GM18517 (cell line): ENCODE results near the gene MVK.

Experiments
- ATAC-seq: cut with Tn5 transposase; IDR thresholded peaks from one replicate; pipeline ENCODE4 v1.9.1; 2021; ENCODE audit warnings: mild to moderate bottlenecking, moderate library complexity; ENCODE audit not compliant: unreplicated experiment

MVK gene

GRCh38 chr12:109573029-109573913, at the start of gene MVK, which contains the start of gene MMAB:
Gene MVK, plus strand, starts transcription at chr12:109573794. Its CDS starts 1,029 bp downstream, at chr12:109574823.
Gene MMAB, minus strand, starts transcription at chr12:109573504. Its CDS starts 24 bp downstream, at chr12:109573480.
- peak; percentile 95 for ATAC-seq

- ATAC-seq: no peak
These were observed 48.9 kb upstream of the MVK start for GRCh38 chr12:109524466-109525278.

- no peak for ATAC-seq
These were observed 48.4 kb upstream of the MVK start for GRCh38 chr12:109525279-109525585.

GRCh38 chr12:109527489-109528123, 46.0 kb upstream of the MVK start:
- ATAC-seq: no peak

- ATAC-seq: no peak
These were observed 43.6 kb upstream of the MVK start for GRCh38 chr12:109529691-109530640.

GRCh38 chr12:109531411-109531810, 42.2 kb upstream of the MVK start:
- ATAC-seq: no peak

GRCh38 chr12:109532721-109533486, 40.7 kb upstream of the MVK start:
- ATAC-seq: no peak

GRCh38 chr12:109533487-109533740, 40.2 kb upstream of the MVK start:
- no peak for ATAC-seq

GRCh38 chr12:109534456-109534855, 39.1 kb upstream of the MVK start:
- ATAC-seq: no peak

- no peak for ATAC-seq
These were observed 38.2 kb upstream of the MVK start for GRCh38 chr12:109535231-109535862.

GRCh38 chr12:109535863-109536250, 37.7 kb upstream of the MVK start:
- no peak for ATAC-seq

GRCh38 chr12:109537136-109537535, 36.5 kb upstream of the MVK start:
- no peak for ATAC-seq

GRCh38 chr12:109538191-109538863, 35.3 kb upstream of the MVK start:
- ATAC-seq: no peak

GRCh38 chr12:109539508-109539907, 34.1 kb upstream of the MVK start:
- ATAC-seq: no peak

GRCh38 chr12:109540526-109541412, 32.8 kb upstream of the MVK start:
- ATAC-seq: no peak

- ATAC-seq: no peak
These were observed 32.2 kb upstream of the MVK start for GRCh38 chr12:109541413-109541726.

GRCh38 chr12:109542014-109542413, 31.6 kb upstream of the MVK start:
- ATAC-seq: no peak

GRCh38 chr12:109542876-109543275, 30.7 kb upstream of the MVK start:
- ATAC-seq: no peak
